ENCODE measurements around the gene CYBA. TPM values are rescaled to one million over a fixed set of nuclear protein-coding genes. Genes with fewer than 3 reads are reported as not detected.
A peak's percentile ranks its signal among the peaks of the same experiment; 100 is the strongest.

CYBA gene
- total RNA-seq, 1 donor from 2014 or later: 44.0 TPM

- DNase-seq: no peak
Measured at GRCh38 chr16:88628512-88628974, 22.3 kb downstream of the CYBA start.

- DNase-seq: no peak
Measured at GRCh38 chr16:88627531-88628411, 23.1 kb downstream of the CYBA start.

- no peak for DNase-seq
Measured at GRCh38 chr16:88626646-88627045, 24.2 kb downstream of the CYBA start.

GRCh38 chr16:88624977-88625576, 25.8 kb downstream of the CYBA start:
- no peak for DNase-seq

- no peak for DNase-seq
Measured at GRCh38 chr16:88624481-88624880, 26.4 kb downstream of the CYBA start.

- no peak for DNase-seq
Measured at GRCh38 chr16:88623858-88624257, 27.0 kb downstream of the CYBA start.

GRCh38 chr16:88622866-88623265, 28.0 kb downstream of the CYBA start:
- DNase-seq: no peak

GRCh38 chr16:88622125-88622524, 28.7 kb downstream of the CYBA start:
- DNase-seq: no peak

GRCh38 chr16:88619859-88620815, 30.7 kb downstream of the CYBA start:
- no peak for DNase-seq

GRCh38 chr16:88618956-88619667, 31.7 kb downstream of the CYBA start:
- no peak for DNase-seq

GRCh38 chr16:88618182-88618955, 32.5 kb downstream of the CYBA start:
- DNase-seq: no peak

GRCh38 chr16:88617268-88618031, 33.4 kb downstream of the CYBA start:
- DNase-seq: no peak

GRCh38 chr16:88616736-88617135, 34.1 kb downstream of the CYBA start:
- no peak for DNase-seq

- DNase-seq: no peak
Measured at GRCh38 chr16:88616320-88616719, 34.5 kb downstream of the CYBA start.

- peak; percentile 26 for DNase-seq
Measured at GRCh38 chr16:88614818-88615580, 35.9 kb downstream of the CYBA start.

- no peak for DNase-seq
Measured at GRCh38 chr16:88613911-88614817, 36.7 kb downstream of the CYBA start.

GRCh38 chr16:88613293-88613692, 37.6 kb downstream of the CYBA start:
- peak; percentile 66 for DNase-seq

Measured in tongue (tissue), 2 donors.